Liver (tissue), 9 donors: Measurements from ENCODE around the gene IGF1R. TPM values are rescaled to one million over a fixed set of nuclear protein-coding genes. Genes with fewer than 3 reads are reported as not detected.

Source experiments
- DNase-seq: peaks from one replicate; pipeline ENCODE4 v3.0.0-alpha.2; 2017; ENCODE audit warnings: low spot score
- H3K27ac ChIP-seq, 2 donors: one replicate each; pipeline ENCODE4 v1.7.0; 2013; ENCODE audit warnings: inconsistent platforms in 2 of 2, low read length in 2 of 2, control low read depth in 1 of 2, low read depth in 1 of 2, mild to moderate bottlenecking in 1 of 2
- H3K27me3 ChIP-seq, 4 donors: one replicate each; pipeline versions ENCODE4 v1.6.1 to v1.7.0; 2013; ENCODE audit warnings: low read length in 3 of 4, inconsistent platforms in 1 of 4, mild to moderate bottlenecking in 1 of 4, moderate library complexity in 1 of 4; ENCODE audit not compliant: control insufficient read depth in 4 of 4, insufficient read depth in 4 of 4
- H3K36me3 ChIP-seq, 4 donors: one replicate each; pipeline versions ENCODE4 v1.6.1 to v1.7.0; 2013; ENCODE audit warnings: low read length in 3 of 4, mild to moderate bottlenecking in 3 of 4, low read depth in 1 of 4, moderate library complexity in 1 of 4; ENCODE audit not compliant: control insufficient read depth in 4 of 4, insufficient read depth in 3 of 4
- H3K4me1 ChIP-seq, 4 donors: one replicate each; pipeline versions ENCODE4 v1.6.1 to v1.7.0; 2013; ENCODE audit warnings: low read length in 3 of 4, mild to moderate bottlenecking in 3 of 4, moderate library complexity in 1 of 4; ENCODE audit not compliant: control insufficient read depth in 4 of 4, insufficient read depth in 4 of 4
- H3K4me3 ChIP-seq, 3 donors: one replicate each; pipeline versions ENCODE4 v1.6.1 to v1.7.0; 2013; ENCODE audit warnings: low read length in 3 of 3, control low read depth in 1 of 3, low read depth in 1 of 3, mild to moderate bottlenecking in 1 of 3
- H3K9ac ChIP-seq, 2 donors: one replicate each; pipeline ENCODE4 v1.7.0; 2013; ENCODE audit warnings: low read length in 2 of 2, mild to moderate bottlenecking in 2 of 2, moderate library complexity in 2 of 2, control low read depth in 1 of 2, low read depth in 1 of 2
- H3K9me3 ChIP-seq, 4 donors: one replicate each; pipeline versions ENCODE4 v1.6.1 to v1.7.0; 2013; ENCODE audit warnings: low read length in 3 of 4; ENCODE audit not compliant: control insufficient read depth in 4 of 4
- ATF3 ChIP-seq: IDR thresholded peaks from 2 replicates; pipeline ENCODE4 v1.6.1; 2016; ENCODE audit warnings: antibody characterized with exemption
- CTCF ChIP-seq: fragments of 150-350 bp; IDR thresholded peaks from 2 replicates; pipeline ENCODE4 v1.5.1; 2017; ENCODE audit warnings: improper control_type of control experiment, low read depth, low read length; ENCODE audit not compliant: missing input control
- FOXA2 ChIP-seq: IDR thresholded peaks from 2 replicates; pipeline ENCODE4 v1.6.1; 2016; ENCODE audit warnings: antibody characterized with exemption
- HNF4A ChIP-seq, 2 donors: conservative IDR thresholded peaks; 2 replicates each; pipeline ENCODE4 v1.6.1; 2016; ENCODE audit warnings: antibody characterized with exemption in 2 of 2, mild to moderate bottlenecking in 2 of 2
- JUND ChIP-seq, 2 donors: IDR thresholded peaks; 2 replicates each; pipeline ENCODE4 v1.6.1; 2016; ENCODE audit warnings: antibody characterized with exemption in 2 of 2
- MAX ChIP-seq: IDR thresholded peaks from 2 replicates; pipeline ENCODE4 v1.6.1; 2016; ENCODE audit warnings: antibody characterized with exemption
- NR2F2 ChIP-seq: IDR thresholded peaks from 2 replicates; pipeline ENCODE4 v1.6.1; 2016; ENCODE audit warnings: antibody characterized with exemption
- YY1 ChIP-seq: IDR thresholded peaks from 2 replicates; pipeline ENCODE4 v1.6.1; 2016; ENCODE audit warnings: antibody characterized with exemption, mild to moderate bottlenecking
- WGBS: extraction: QIAGEN DNeasy Blood & Tissue Kit; methylation state at CpG from one replicate; pipeline ENCODE4 v1.1.7; 2013; 5-methylcytosine and 5-hydroxymethylcytosine counted together
- polyA plus RNA-seq, 2 donors: library from polyadenylated mRNA; stranded (reverse) in 1 of 2; unstranded in 1 of 2; fragments of 200-250 nt in 1 of 2; fragments of >200 nt in 1 of 2; fragmentation: Nextera tagmentation in 1 of 2; extraction: Ambion mirVana in 1 of 2; gene quantifications; one replicate each; pipeline versions ENCODE4 v1.2.1 to v1.2.3, GENCODE V29; 2013 to 2015
- total RNA-seq, 2 donors: library from RNA; depleted of rRNA; stranded (reverse); fragments of >200 nt; gene quantifications; one replicate each; pipeline ENCODE4 v1.2.3, GENCODE V29; 2014
- donor health status: healthy.
- donor health status: healthy.
- donor health status: healthy.
- donor health status: healthy.
- donor health status: healthy.

The IGF1R gene
- total and polyA plus RNA-seq, 4 donors = 0.69 to 10.3 (median 3.2) TPM

- Histone ChIP-seq H3K9ac (no peak overlapping the region), H3K4me3 (no peak overlapping the region), H3K36me3 (no peaks in the 10 kb centered on the region), H3K27ac (peak overlapping the region in 1 of 2 donors; percentile 50), H3K9me3 (no peaks in the 10 kb centered on the region), H3K4me1 (no peaks in the 10 kb centered on the region), H3K27me3 (peaks cover 0 to 8% (median 1%) of the 10 kb centered on the region in 4 donors)
- TF ChIP-seq FOXA2 = no peak
- no peak for TF ChIP-seq ATF3
- TF ChIP-seq MAX = no peak
- no peak for TF ChIP-seq YY1
- no peak for DNase-seq
- WGBS = 87% methylated on average over 5 of the region's 5 CpGs
Observed at GRCh38 chr15:98896002-98896721, 247.8 kb downstream of the IGF1R start.

- Histone ChIP-seq H3K4me1 (no peaks in the 10 kb centered on the region), H3K27ac (peak overlapping the region in 1 of 2 donors; percentile 50), H3K9me3 (no peaks in the 10 kb centered on the region), H3K9ac (no peak overlapping the region), H3K36me3 (no peaks in the 10 kb centered on the region), H3K4me3 (no peak overlapping the region), H3K27me3 (peaks cover 0 to 8% (median 1%) of the 10 kb centered on the region in 4 donors)
- WGBS = 74% methylated on average over 12 of the region's 12 CpGs
- no peak for DNase-seq
- TF ChIP-seq MAX = no peak
- TF ChIP-seq JUND (IDR thresholded peaks at IDR 0.05) = peak; percentile 78 to 84
- TF ChIP-seq NR2F2 = no peak
Observed at GRCh38 chr15:98896802-98897732, 248.7 kb downstream of the IGF1R start.

GRCh38 chr15:98898122-98898521 is 249.8 kb downstream of the IGF1R start:
- Histone ChIP-seq H3K4me3 (no peak overlapping the region), H3K4me1 (no peaks in the 10 kb centered on the region), H3K36me3 (no peaks in the 10 kb centered on the region), H3K27me3 (peaks cover 0 to 8% (median 1%) of the 10 kb centered on the region in 4 donors), H3K9me3 (no peaks in the 10 kb centered on the region), H3K9ac (no peak overlapping the region), H3K27ac (no peak overlapping the region)
- DNase-seq = no peak
- TF ChIP-seq JUND (IDR thresholded peaks at IDR 0.05) (no peak), MAX (no peak), HNF4A (conservative IDR thresholded peaks at IDR 0.05) (no peak), NR2F2 (no peak), CTCF (no peak)
- WGBS = 59% methylated on average over 2 of the region's 2 CpGs
